ENCODE measurements around the gene PRRT3. TPM values are rescaled to one million over a fixed set of nuclear protein-coding genes. Genes with fewer than 3 reads are reported as not detected.

The PRRT3 gene
- total and polyA plus RNA-seq, 9 of the 15 experiments (the other 6 are each of a cell fraction or from before 2014, with no cell fraction given) = 0.06 to 1.9 (median 1.2) TPM

DNA sequence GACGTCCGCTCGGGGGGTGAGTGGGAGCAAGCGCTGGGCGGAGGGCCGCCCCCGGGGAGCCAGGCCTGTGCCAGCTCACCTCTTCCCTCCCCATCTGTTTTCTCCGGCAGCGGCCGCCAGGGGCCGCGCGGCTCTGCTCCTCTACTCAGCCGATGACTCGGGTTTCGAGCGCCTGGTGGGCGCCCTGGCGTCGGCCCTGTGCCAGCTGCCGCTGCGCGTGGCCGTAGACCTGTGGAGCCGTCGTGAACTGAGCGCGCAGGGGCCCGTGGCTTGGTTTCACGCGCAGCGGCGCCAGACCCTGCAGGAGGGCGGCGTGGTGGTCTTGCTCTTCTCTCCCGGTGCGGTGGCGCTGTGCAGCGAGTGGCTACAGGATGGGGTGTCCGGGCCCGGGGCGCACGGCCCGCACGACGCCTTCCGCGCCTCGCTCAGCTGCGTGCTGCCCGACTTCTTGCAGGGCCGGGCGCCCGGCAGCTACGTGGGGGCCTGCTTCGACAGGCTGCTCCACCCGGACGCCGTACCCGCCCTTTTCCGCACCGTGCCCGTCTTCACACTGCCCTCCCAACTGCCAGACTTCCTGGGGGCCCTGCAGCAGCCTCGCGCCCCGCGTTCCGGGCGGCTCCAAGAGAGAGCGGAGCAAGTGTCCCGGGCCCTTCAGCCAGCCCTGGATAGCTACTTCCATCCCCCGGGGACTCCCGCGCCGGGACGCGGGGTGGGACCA lies 19.2 kb downstream of the PRRT3 start (continued):
- TF ChIP-seq NCOA2 (IDR thresholded peaks at IDR 0.05; ENCODE audit: partially characterized antibody in 2 of 2) (no peak), ZNF23 (CRISPR knock-in tag; IDR thresholded peaks at IDR 0.05) (no peak), FOSL1 (tag; conservative IDR thresholded peaks at IDR 0.05) (peak; percentile 53; the same call in 1 of the 2 replicates), SMARCE1 (IDR thresholded peaks at IDR 0.05) (0 out of 2 replicates have a peak, but pooled peaks have one; percentile 15), ZNF24 (IDR thresholded peaks at IDR 0.05) (no peak; the same call in 1 of the 2 replicates), TEAD1 (CRISPR knock-in tag; IDR thresholded peaks at IDR 0.05) (peak in 1 of 2 experiments; percentile 47; a peak in 1 of 4 replicates), KAT8 (IDR thresholded peaks at IDR 0.05; ENCODE audit: low read depth) (no peak), ZZZ3 (IDR thresholded peaks at IDR 0.05) (no peak), ZNF134 (CRISPR knock-in tag; conservative IDR thresholded peaks at IDR 0.05) (no peak), ERF (CRISPR knock-in tag; IDR thresholded peaks at IDR 0.05) (peak; percentile 82; the same call in 1 of the 2 replicates), GATAD2B (IDR thresholded peaks at IDR 0.05; ENCODE audit: borderline replicate concordance) (no peak), ZNF124 (CRISPR knock-in tag; IDR thresholded peaks at IDR 0.05) (no peak), ZNF311 (CRISPR knock-in tag; IDR thresholded peaks at IDR 0.05) (no peak), ZNF263 (CRISPR knock-in tag; IDR thresholded peaks at IDR 0.05; ENCODE audit: borderline replicate concordance) (peak; percentile 48; the same call in 1 of the 2 replicates), PTTG1 (tag; IDR thresholded peaks at IDR 0.05; ENCODE audit: low read depth) (no peak), ZNF57 (CRISPR knock-in tag; IDR thresholded peaks at IDR 0.05) (no peak), ZNF586 (CRISPR knock-in tag; conservative IDR thresholded peaks at IDR 0.05) (no peak), ETV5 (CRISPR knock-in tag; IDR thresholded peaks at IDR 0.05; ENCODE audit: low read depth) (no peak), NFYB (IDR thresholded peaks at IDR 0.05; ENCODE audit: extremely low read depth, insufficient read length) (no peak), ATF1 (CRISPR knock-in tag; IDR thresholded peaks at IDR 0.05) (peak; percentile 44), ATF1 (tag; IDR thresholded peaks at IDR 0.05) (no peak; the same call in none of the 2 replicates), DDX20 (tag; IDR thresholded peaks at IDR 0.05; ENCODE audit: low read depth) (no peak)
- TF ChIP-seq, protein P1, sequence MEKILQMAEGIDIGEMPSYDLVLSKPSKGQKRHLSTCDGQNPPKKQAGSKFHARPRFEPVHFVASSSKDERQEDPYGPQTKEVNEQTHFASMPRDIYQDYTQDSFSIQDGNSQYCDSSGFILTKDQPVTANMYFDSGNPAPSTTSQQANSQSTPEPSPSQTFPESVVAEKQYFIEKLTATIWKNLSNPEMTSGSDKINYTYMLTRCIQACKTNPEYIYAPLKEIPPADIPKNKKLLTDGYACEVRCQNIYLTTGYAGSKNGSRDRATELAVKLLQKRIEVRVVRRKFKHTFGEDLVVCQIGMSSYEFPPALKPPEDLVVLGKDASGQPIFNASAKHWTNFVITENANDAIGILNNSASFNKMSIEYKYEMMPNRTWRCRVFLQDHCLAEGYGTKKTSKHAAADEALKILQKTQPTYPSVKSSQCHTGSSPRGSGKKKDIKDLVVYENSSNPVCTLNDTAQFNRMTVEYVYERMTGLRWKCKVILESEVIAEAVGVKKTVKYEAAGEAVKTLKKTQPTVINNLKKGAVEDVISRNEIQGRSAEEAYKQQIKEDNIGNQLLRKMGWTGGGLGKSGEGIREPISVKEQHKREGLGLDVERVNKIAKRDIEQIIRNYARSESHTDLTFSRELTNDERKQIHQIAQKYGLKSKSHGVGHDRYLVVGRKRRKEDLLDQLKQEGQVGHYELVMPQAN (IDR thresholded peaks at IDR 0.05; ENCODE audit: borderline replicate concordance) = no peak
- TF ChIP-seq, protein P2, sequence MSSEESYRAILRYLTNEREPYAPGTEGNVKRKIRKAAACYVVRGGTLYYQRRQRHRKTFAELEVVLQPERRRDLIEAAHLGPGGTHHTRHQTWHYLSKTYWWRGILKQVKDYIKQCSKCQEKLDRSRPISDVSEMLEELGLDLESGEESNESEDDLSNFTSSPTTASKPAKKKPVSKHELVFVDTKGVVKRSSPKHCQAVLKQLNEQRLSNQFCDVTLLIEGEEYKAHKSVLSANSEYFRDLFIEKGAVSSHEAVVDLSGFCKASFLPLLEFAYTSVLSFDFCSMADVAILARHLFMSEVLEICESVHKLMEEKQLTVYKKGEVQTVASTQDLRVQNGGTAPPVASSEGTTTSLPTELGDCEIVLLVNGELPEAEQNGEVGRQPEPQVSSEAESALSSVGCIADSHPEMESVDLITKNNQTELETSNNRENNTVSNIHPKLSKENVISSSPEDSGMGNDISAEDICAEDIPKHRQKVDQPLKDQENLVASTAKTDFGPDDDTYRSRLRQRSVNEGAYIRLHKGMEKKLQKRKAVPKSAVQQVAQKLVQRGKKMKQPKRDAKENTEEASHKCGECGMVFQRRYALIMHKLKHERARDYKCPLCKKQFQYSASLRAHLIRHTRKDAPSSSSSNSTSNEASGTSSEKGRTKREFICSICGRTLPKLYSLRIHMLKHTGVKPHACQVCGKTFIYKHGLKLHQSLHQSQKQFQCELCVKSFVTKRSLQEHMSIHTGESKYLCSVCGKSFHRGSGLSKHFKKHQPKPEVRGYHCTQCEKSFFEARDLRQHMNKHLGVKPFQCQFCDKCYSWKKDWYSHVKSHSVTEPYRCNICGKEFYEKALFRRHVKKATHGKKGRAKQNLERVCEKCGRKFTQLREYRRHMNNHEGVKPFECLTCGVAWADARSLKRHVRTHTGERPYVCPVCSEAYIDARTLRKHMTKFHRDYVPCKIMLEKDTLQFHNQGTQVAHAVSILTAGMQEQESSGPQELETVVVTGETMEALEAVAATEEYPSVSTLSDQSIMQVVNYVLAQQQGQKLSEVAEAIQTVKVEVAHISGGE (CRISPR knock-in tag; IDR thresholded peaks at IDR 0.05) = no peak; a peak in 1 of 6 replicates

All from K562 (cell line).